SKM-1 (cell line): ENCODE data around the gene TAAR6.
"Not testable (repeated sequence)": the region's sequence is repeated elsewhere in the genome, so short reads cannot be mapped to it uniquely, and the experiment has no call there.

ENCODE experiments used
- DNase-seq: peaks from one replicate; lab custom pipeline; 2025; ENCODE audit not compliant: unreplicated experiment; lab: John Stamatoyannopoulos, UW

The TAAR6 gene

GRCh38 chr6:132589454-132589853, 19.3 kb downstream of the TAAR6 start, which contains the start of gene TAAR5:
Gene TAAR5, minus strand, starts transcription at chr6:132589741. Its CDS starts 55 bp downstream, at chr6:132589686.
- no peak for DNase-seq

GRCh38 chr6:132590362-132590761, 20.2 kb downstream of the TAAR6 start:
- no peak for DNase-seq

GRCh38 chr6:132592855-132593254, 22.7 kb downstream of the TAAR6 start:
- DNase-seq = peak; percentile 76

- no peak for DNase-seq
Observed at GRCh38 chr6:132596201-132596600, 26.1 kb downstream of the TAAR6 start.

- DNase-seq = peak; percentile 13
Observed at GRCh38 chr6:132598473-132598872, 28.4 kb downstream of the TAAR6 start.

GRCh38 chr6:132600900-132601299, 30.8 kb downstream of the TAAR6 start:
- not testable (repeated sequence) for DNase-seq

- no peak for DNase-seq
Observed at GRCh38 chr6:132604635-132605152, 34.6 kb downstream of the TAAR6 start.

- DNase-seq = no peak
Observed at GRCh38 chr6:132607544-132608233, 37.6 kb downstream of the TAAR6 start.

GRCh38 chr6:132611616-132612015, 41.5 kb downstream of the TAAR6 start:
- no peak for DNase-seq

GRCh38 chr6:132612449-132613108, 42.5 kb downstream of the TAAR6 start:
- no peak for DNase-seq

- no peak for DNase-seq
Observed at GRCh38 chr6:132614554-132614953, 44.4 kb downstream of the TAAR6 start.

GRCh38 chr6:132616677-132617076, 46.6 kb downstream of the TAAR6 start:
- DNase-seq = no peak
